ENCODE measurements around the gene PIM1. TPM values are rescaled to one million over a fixed set of nuclear protein-coding genes. Genes with fewer than 3 reads are reported as not detected.

The PIM1 gene
- total and polyA plus RNA-seq, 9 of the 15 experiments (the other 6 are each of a cell fraction or from before 2014, with no cell fraction given): 19.0 to 789 (median 212) TPM

GRCh38 chr6:37131104-37131959, 38.6 kb upstream of the PIM1 start (continued):
- TF ChIP-seq ZNF740 (CRISPR knock-in tag; IDR thresholded peaks at IDR 0.05) (no peak), ZNF740 (tag; IDR thresholded peaks at IDR 0.05) (no peak), HDAC6 (IDR thresholded peaks at IDR 0.05; ENCODE audit: low read depth, low read length) (no peak), NR4A1 (CRISPR knock-in tag; IDR thresholded peaks at IDR 0.05) (no peak), NR4A1 (tag; IDR thresholded peaks at IDR 0.05) (0 out of 2 replicates have a peak, but pooled peaks have one; percentile 0), COPS2 (conservative IDR thresholded peaks at IDR 0.05) (no peak), POU5F1 (IDR thresholded peaks at IDR 0.05; ENCODE audit: borderline replicate concordance, low read depth, low read length, partially characterized antibody) (no peak)

- H3K27me3 ChIP-seq (ENCODE audit: control insufficient read depth in 2 of 2, insufficient read depth in 2 of 2, low read length in 2 of 2): no peaks in the 10 kb centered on the region
- no peak overlapping the region for H3K4me3 ChIP-seq
- intact Hi-C loops (cut with micrococcal nuclease) (no loop called here), in situ Hi-C loops (cut with MboI) (no loop called here)
- no peak overlapping the region for H3K9ac ChIP-seq (ENCODE audit: insufficient read depth in 1 of 2, low read depth in 2 of 2, low read length in 2 of 2)
- DNase-seq (ENCODE audit: extremely low read depth in 1 of 4, low spot score in 3 of 4) (no peak), ATAC-seq (no peak), FAIRE-seq (no peak)
- no peak overlapping the region for H3K4me2 ChIP-seq (ENCODE audit: insufficient read depth, low read length)
- H3K79me2 ChIP-seq (ENCODE audit: control insufficient read depth, insufficient read depth, low read length): no peaks in the 10 kb centered on the region
- POLR2A ChIA-PET: interaction anchor here (0.8 to 1.2 kb wide), 2 partner anchors 17 to 19 kb away, joined by 3 read pairs; no protein-coding TSS in a partner anchor
- no peaks in the 10 kb centered on the region for H3K36me3 ChIP-seq (ENCODE audit: control insufficient read depth, insufficient read depth, low read length)
- BruUV-seq (replicated peaks): no TSS peak
- TF ChIP-seq ETV5 (CRISPR knock-in tag; IDR thresholded peaks at IDR 0.05; ENCODE audit: low read depth) (no peak), PTRF (tag; IDR thresholded peaks at IDR 0.05) (no peak), ZNF239 (CRISPR knock-in tag; IDR thresholded peaks at IDR 0.05) (no peak), MAZ (CRISPR knock-in tag; conservative IDR thresholded peaks at IDR 0.05 in 1 of 2, IDR thresholded peaks at IDR 0.05 in 1 of 2) (no peak), JUNB (CRISPR knock-in tag; conservative IDR thresholded peaks at IDR 0.05) (no peak), RB1 (IDR thresholded peaks at IDR 0.05; ENCODE audit: low read depth) (no peak), PKNOX1 (IDR thresholded peaks at IDR 0.05) (0 out of 2 replicates have a peak, but pooled peaks have one; percentile 7)
- no peaks in the 10 kb centered on the region for H4K20me1 ChIP-seq (replicated peaks; ENCODE audit: control insufficient read depth, insufficient read depth, low read length)
- H3K9me3 ChIP-seq (replicated peaks; ENCODE audit: control insufficient read depth, insufficient read depth, low read depth, low read length): no peaks in the 10 kb centered on the region
- no peaks in the 10 kb centered on the region for H3K9me1 ChIP-seq (ENCODE audit: control insufficient read depth, insufficient read depth, low read length)
- H3K4me1 ChIP-seq (replicated peaks in 1 of 2; ENCODE audit: control insufficient read depth in 2 of 2, insufficient read depth in 2 of 2, low read length in 2 of 2): peaks cover 35 to 38% of the 10 kb centered on the region in 2 experiments
- peak overlapping the region; percentile 41 for H2AFZ ChIP-seq (ENCODE audit: low read depth, low read length)
- CTCF ChIA-PET (ENCODE audit: low intra/inter-chr PET ratio): no interaction called here
- peak overlapping the region; percentile 3; the same call in 1 of the 3 replicates for H3K27ac ChIP-seq (ENCODE audit: extremely low read depth, low read depth, low read length)
Observed at GRCh38 chr6:37131960-37132253, 38.0 kb upstream of the PIM1 start.
